Fibroblast of villous mesenchyme (primary cell): ENCODE measurements around the gene DSC3. TPM values are rescaled to one million over a fixed set of nuclear protein-coding genes. Genes with fewer than 3 reads are reported as not detected.

Experiments used
- DNase-seq: peaks from one replicate; pipeline ENCODE4 v3.0.0-alpha.2; 2010; ENCODE audit warnings: low read depth
- H3K4me3 ChIP-seq: 2 replicates; pipeline ENCODE4 v1.5.1; 2011; ENCODE audit warnings: low read depth, mild to moderate bottlenecking, low read length
- CTCF ChIP-seq: IDR thresholded peaks from 2 replicates; pipeline ENCODE4 v1.5.1; 2012; ENCODE audit warnings: low read depth, mild to moderate bottlenecking, low read length; ENCODE audit not compliant: insufficient read depth
- total RNA-seq: library from RNA; depleted of rRNA; stranded (reverse); fragments of >200 nt; gene quantifications from 2 replicates; pipeline ENCODE4 v1.2.3, GENCODE V29; 2012

DSC3 gene
- total RNA-seq, 1 donor = 0.43 TPM

GRCh38 chr18:31056296-31056695 is 13.8 kb upstream of the DSC3 start:
- no peak for DNase-seq
- no peak for TF ChIP-seq CTCF
- no peak overlapping the region for H3K4me3 ChIP-seq

GRCh38 chr18:31050635-31051034 is 8.1 kb upstream of the DSC3 start:
- TF ChIP-seq CTCF = no peak
- H3K4me3 ChIP-seq = no peak overlapping the region
- DNase-seq = no peak

GRCh38 chr18:31049189-31049588 is 6.6 kb upstream of the DSC3 start:
- H3K4me3 ChIP-seq = no peak overlapping the region
- DNase-seq = no peak
- TF ChIP-seq CTCF = no peak

GRCh38 chr18:31048216-31048615 is 5.7 kb upstream of the DSC3 start:
- no peak for TF ChIP-seq CTCF
- no peak overlapping the region for H3K4me3 ChIP-seq
- no peak for DNase-seq

GRCh38 chr18:31046916-31047315 is 4.4 kb upstream of the DSC3 start:
- no peak for DNase-seq
- no peak for TF ChIP-seq CTCF
- no peak overlapping the region for H3K4me3 ChIP-seq

GRCh38 chr18:31045599-31045998 is 3.1 kb upstream of the DSC3 start:
- DNase-seq = no peak
- no peak for TF ChIP-seq CTCF
- no peak overlapping the region for H3K4me3 ChIP-seq

- no peak overlapping the region for H3K4me3 ChIP-seq
- no peak for TF ChIP-seq CTCF
- DNase-seq = no peak
Observed at GRCh38 chr18:31044926-31045325, 2.4 kb upstream of the DSC3 start.
